Gastrocnemius medialis (tissue), 4 donors: ENCODE data around the gene RMND5B. TPM values are rescaled to one million over a fixed set of nuclear protein-coding genes. Genes with fewer than 3 reads are reported as not detected.

Experiments used
- ATAC-seq, 2 donors: fragments of 150-250 bp; one replicate each; pipeline ENCODE4 v1.9.1; 2016
- DNase-seq, 2 donors: peaks; one replicate each; pipeline ENCODE4 v3.0.0-alpha.2; 2019
- H3K27ac ChIP-seq, 4 donors: fragments of 200-600 bp; sonication (generic); 1 replicate in 1 of 4; 2 replicates in 3 of 4; pipeline ENCODE4 v1.5.1; 2016 to 2018; ENCODE audit warnings: mild to moderate bottlenecking in 2 of 4, moderate library complexity in 1 of 4
- H3K27me3 ChIP-seq, 3 donors: fragments of 200-600 bp; sonication (generic) in 2 of 3; 1 replicate in 1 of 3; 2 replicates in 2 of 3; pipeline versions ENCODE4 v1.5.1 to v1.6.0; 2016 to 2019; ENCODE audit warnings: mild to moderate bottlenecking in 1 of 3, moderate library complexity in 1 of 3
- H3K36me3 ChIP-seq, 2 donors: fragments of 200-600 bp; sonication (generic) in 1 of 2; one replicate each; pipeline ENCODE4 v1.5.1; 2017 to 2018
- H3K4me1 ChIP-seq, 2 donors: fragments of 200-600 bp; sonication (generic) in 1 of 2; one replicate each; pipeline ENCODE4 v1.5.1; 2016 to 2017; ENCODE audit warnings: mild to moderate bottlenecking in 2 of 2
- H3K4me3 ChIP-seq, 4 donors: fragments of 200-600 bp; sonication (generic) in 3 of 4; 1 replicate in 1 of 4; 2 replicates in 3 of 4; pipeline ENCODE4 v1.5.1; 2016 to 2019; ENCODE audit warnings: mild to moderate bottlenecking in 2 of 4
- H3K9me3 ChIP-seq, 3 donors: fragments of 200-600 bp; sonication (generic) in 2 of 3; 1 replicate in 1 of 3; 2 replicates in 2 of 3; pipeline ENCODE4 v1.5.1; 2016 to 2019
- CTCF ChIP-seq, 5 experiments: fragments of 450-650 bp in 3 of 5; fragments of 200-600 bp in 2 of 5; sonication (generic) in 2 of 5; IDR thresholded peaks in 4 of 5; conservative IDR thresholded peaks in 1 of 5; 1 replicate in 4 of 5; 2 replicates in 1 of 5; pipeline ENCODE4 v1.5.1; 2016 to 2019; ENCODE audit warnings: antibody characterized with exemption in 5 of 5, mild to moderate bottlenecking in 3 of 5, moderate library complexity in 3 of 5
- POLR2A ChIP-seq, 2 donors: fragments of 450-650 bp; IDR thresholded peaks; one replicate each; pipeline ENCODE4 v1.6.1; 2017; ENCODE audit warnings: antibody characterized with exemption in 2 of 2, mild to moderate bottlenecking in 2 of 2, moderate library complexity in 2 of 2
- in situ Hi-C, 4 donors: fragments of 200-750 bp; cut with MboI; loops; one replicate each; pipeline versions ENCODE4 v1.15.0 to v1.8.0; 2017; ENCODE audit warnings: low sequenced_read_pairs in 4 of 4
- intact Hi-C: fragments of 100-400 bp; cut with DNase I; formaldehyde crosslinking; loops from one replicate; pipeline ENCODE4 v1.15.1; 2023; ENCODE audit warnings: low total_unique reads
- total RNA-seq, 4 donors: library from RNA; depleted of rRNA; stranded (reverse); fragments of >200 nt; gene quantifications; one replicate each; pipeline versions ENCODE4 v1.1.0 to v1.2.3, GENCODE V29; 2016

The RMND5B gene
- total RNA-seq, 4 donors from 2014 or later = 24.0 to 55.9 (median 44.2) TPM

DNA sequence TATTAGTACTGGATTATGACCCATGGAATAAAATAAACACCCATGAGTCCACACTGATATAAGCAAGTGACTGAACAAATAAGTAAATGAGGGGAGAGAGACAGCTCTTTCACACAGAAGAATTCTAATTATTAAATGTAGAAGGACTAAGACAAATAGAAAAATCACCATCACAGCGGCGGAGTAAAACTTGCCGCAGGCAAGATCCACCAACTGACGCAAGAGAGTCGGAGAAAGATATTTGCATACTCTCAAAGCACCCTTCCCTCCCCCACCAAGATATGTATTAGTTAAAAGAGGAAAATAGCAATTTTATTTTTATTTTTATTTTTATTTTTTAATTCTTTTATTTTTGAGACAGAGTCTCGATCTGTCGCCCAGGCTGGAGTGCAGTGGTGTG lies 32.1 kb upstream of the RMND5B start:
- in situ Hi-C loops = no loop called here
- no peak for DNase-seq
- TF ChIP-seq POLR2A (IDR thresholded peaks at IDR 0.05) (no peak), CTCF (IDR thresholded peaks at IDR 0.05 in 4 of 5, conservative IDR thresholded peaks at IDR 0.05 in 1 of 5) (no peak)
- Histone ChIP-seq H3K4me3 (no peak overlapping the region), H3K9me3 (no peaks in the 10 kb centered on the region), H3K36me3 (no peaks in the 10 kb centered on the region), H3K27ac (no peak overlapping the region), H3K27me3 (no peaks in the 10 kb centered on the region), H3K4me1 (no peaks in the 10 kb centered on the region)
- intact Hi-C loops = no loop called here
- no peak for ATAC-seq

DNA sequence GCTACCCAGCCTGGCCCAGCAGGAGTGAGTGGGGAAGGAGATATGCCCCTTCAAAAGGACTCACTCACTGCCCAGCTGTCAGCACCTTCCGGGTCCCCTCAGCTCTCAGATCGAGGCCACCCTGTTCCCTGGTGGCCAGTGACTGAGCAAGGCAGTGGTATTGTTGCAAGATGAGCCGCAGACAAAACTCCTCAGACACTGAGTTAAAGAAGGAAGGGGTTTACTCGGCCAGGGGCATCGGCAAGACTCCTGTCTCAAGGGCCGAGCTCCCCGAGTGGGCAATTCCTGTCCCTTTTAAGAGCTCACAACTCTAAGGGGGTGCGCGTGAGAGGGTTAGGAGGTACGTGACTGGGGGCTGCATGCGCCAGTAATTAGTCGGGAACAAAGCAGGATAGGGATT lies 27.2 kb upstream of the RMND5B start:
- no peak overlapping the region for H3K4me3 ChIP-seq
- no peaks in the 10 kb centered on the region for H3K9me3 ChIP-seq
- no peaks in the 10 kb centered on the region for H3K27me3 ChIP-seq
- no peaks in the 10 kb centered on the region for H3K36me3 ChIP-seq
- no peaks in the 10 kb centered on the region for H3K4me1 ChIP-seq
- no peak for DNase-seq
- no peak overlapping the region for H3K27ac ChIP-seq
- TF ChIP-seq CTCF (IDR thresholded peaks at IDR 0.05 in 4 of 5, conservative IDR thresholded peaks at IDR 0.05 in 1 of 5) = no peak
- no peak for TF ChIP-seq POLR2A (IDR thresholded peaks at IDR 0.05)
- ATAC-seq = no peak
- intact Hi-C loops (no loop called here), in situ Hi-C loops (no loop called here)

DNA sequence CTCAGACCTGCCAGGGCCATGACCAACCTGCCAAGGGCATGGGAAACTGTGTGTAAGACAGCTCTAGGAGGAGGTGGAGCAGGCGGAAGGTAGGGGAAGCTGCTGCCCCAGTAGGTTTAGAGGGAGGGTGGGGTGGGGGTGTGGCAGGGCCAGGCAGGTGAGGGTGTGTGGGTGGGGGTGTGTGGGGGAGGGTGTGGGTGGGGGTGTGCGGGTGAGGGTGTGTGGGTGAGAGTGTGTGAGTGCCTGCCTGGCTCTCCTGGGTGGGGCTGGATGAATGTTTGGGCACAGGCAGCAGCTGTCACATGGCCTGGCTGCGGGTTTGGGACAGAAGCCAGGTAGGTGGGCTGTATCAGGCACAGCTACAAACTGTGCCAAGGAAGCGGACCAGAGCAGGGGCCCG lies 26.3 kb upstream of the RMND5B start:
- H3K4me3 ChIP-seq = no peak overlapping the region
- no peaks in the 10 kb centered on the region for H3K9me3 ChIP-seq
- H3K27me3 ChIP-seq = no peaks in the 10 kb centered on the region
- H3K4me1 ChIP-seq = no peaks in the 10 kb centered on the region
- in situ Hi-C loops (no loop called here), intact Hi-C loops (no loop called here)
- no peaks in the 10 kb centered on the region for H3K36me3 ChIP-seq
- ATAC-seq (no peak), DNase-seq (no peak)
- no peak overlapping the region for H3K27ac ChIP-seq
- TF ChIP-seq POLR2A (IDR thresholded peaks at IDR 0.05) = no peak
- no peak for TF ChIP-seq CTCF (IDR thresholded peaks at IDR 0.05 in 4 of 5, conservative IDR thresholded peaks at IDR 0.05 in 1 of 5)

DNA sequence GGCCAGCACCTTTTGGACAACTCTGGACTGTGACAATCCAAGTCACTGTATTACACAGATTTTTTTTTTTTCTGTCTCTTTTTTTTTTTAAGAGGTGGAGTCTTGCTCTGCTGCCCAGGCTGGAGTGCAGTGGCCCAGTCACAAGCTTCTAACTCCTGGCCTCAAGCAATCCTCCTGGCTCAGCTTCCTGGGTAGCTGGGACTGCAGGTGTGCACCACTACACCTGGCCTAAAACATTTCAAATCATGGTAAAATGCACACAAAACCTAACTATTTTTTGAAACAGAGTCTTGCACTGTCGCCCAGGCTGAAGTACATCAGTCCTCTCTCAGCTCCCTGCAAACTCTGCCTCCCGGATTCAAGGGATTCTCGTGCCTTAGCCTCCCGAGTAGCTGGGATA lies 24.7 kb upstream of the RMND5B start:
- in situ Hi-C loops = no loop called here
- DNase-seq = no peak

More for the DNA sequence above, 24.7 kb upstream of the RMND5B start:
- H3K27ac ChIP-seq = no peak overlapping the region
- ATAC-seq = no peak
- H3K27me3 ChIP-seq = peaks cover 0 to 1% (median 0%) of the 10 kb centered on the region in 3 donors
- TF ChIP-seq POLR2A (IDR thresholded peaks at IDR 0.05) = no peak
- TF ChIP-seq CTCF (IDR thresholded peaks at IDR 0.05 in 4 of 5, conservative IDR thresholded peaks at IDR 0.05 in 1 of 5) = no peak
- no peaks in the 10 kb centered on the region for H3K9me3 ChIP-seq
- no peaks in the 10 kb centered on the region for H3K36me3 ChIP-seq
- intact Hi-C loops = no loop called here
- no peak overlapping the region for H3K4me3 ChIP-seq
- H3K4me1 ChIP-seq = no peaks in the 10 kb centered on the region
